Measurements from ENCODE around the gene ETHE1.

Gene ETHE1

GRCh38 chr19:43498233-43498842 is 28.7 kb downstream of the ETHE1 start:
- DNase-seq (ENCODE audit: low read depth, low spot score): no peak

GRCh38 chr19:43496960-43497359 is 30.0 kb downstream of the ETHE1 start:
- H3K27ac ChIP-seq: no peak overlapping the region
- no peak for DNase-seq (ENCODE audit: low read depth, low spot score)

More at GRCh38 chr19:43498233-43498842, 28.7 kb downstream of the ETHE1 start:
- H3K27ac ChIP-seq: no peak overlapping the region

DNA sequence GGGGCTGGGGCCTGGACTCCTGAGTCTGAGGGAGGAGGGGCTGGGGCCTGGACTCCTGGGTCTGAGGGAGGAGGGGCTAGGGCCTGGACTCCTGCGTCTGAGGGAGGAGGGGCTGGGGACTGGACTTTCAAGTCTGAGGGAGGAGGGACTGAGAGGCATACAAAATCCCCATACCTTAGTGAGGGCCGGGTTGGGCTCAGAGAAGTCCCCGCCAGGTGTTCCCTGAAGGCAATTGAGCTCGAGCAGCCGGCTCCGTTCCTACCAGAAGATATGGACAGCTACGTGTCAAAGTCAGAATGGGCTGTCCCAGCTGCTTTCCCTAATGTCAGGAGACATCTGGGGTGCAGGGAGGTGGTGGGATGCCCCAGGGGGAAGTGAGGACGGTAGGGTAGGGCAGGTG is 31.9 kb downstream of the ETHE1 start:
- DNase-seq (ENCODE audit: low read depth, low spot score): no peak
- H3K27ac ChIP-seq: no peak overlapping the region

DNA sequence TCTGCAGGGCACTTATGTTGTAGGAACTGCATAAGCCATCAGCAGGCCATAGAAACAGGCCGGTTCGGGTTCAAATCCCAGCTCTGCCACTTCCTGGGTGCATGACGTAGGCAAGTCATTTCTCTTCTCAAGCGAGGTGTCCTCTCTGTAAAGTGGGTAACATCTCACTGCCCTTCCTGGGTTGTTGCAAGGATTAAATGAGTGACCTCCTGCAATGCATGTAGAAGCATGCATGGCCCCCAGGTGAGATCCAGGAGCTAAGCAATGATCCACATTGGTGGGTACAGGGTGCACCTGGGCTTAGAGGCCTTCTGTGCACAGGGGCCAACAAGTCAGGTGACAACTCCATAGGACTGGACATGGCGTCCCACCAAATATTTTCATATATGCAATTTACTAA is 36.2 kb downstream of the ETHE1 start:
- H3K27ac ChIP-seq: no peak overlapping the region
- DNase-seq (ENCODE audit: low read depth, low spot score): no peak

DNA sequence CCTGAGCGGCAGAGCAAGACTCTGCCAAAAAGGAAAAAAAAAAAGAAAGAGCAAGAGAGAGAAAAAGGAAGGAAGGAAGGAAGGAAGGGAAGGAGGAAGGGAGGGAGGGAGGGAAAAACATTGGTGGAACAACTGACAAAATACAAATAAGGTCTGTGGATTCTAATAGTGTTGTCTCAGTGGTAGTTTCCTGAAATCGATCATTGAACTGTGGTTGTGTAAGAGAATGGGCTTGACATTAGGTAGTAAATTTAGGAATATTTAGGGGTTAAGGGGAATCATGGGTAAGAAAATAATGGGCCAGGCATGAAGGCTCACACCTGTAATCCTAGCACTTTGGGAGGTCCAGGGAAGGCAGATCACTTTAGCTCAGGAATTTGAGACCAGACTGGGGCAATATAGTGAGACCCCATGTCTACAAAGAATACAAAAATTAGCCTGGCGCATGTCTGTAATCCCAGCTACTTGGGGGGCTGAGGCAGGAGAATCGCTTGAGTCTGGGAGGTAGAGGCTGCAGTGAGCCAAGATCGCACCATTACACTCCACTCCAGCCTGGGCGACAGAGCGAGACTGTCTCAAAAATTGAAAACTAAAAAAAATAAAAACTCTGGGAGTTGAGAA is 36.9 kb downstream of the ETHE1 start:
- DNase-seq (ENCODE audit: low read depth, low spot score): no peak
- H3K27ac ChIP-seq: no peak overlapping the region

DNA sequence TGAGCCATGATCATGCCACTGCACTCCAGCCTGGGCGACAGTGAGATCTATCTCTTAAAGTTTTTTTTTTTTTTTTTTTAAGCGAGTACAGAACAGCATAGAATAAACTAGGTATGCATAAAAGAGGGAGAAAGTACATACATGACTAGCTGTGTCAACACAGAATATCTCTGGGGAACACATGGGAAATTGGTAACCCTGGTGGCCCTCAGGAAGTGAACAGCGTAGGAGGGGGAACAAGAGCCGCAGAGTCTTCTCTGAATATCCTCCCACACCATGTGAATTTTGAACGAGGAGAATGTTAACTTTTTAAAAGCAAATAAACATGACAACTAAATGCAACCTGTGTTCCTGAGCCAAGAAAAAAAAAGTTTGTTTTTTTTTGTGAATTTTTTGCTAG is 37.7 kb downstream of the ETHE1 start:
- no peak for DNase-seq (ENCODE audit: low read depth, low spot score)
- H3K27ac ChIP-seq: no peak overlapping the region

GRCh38 chr19:43488179-43488578 is 38.8 kb downstream of the ETHE1 start:
- no peak for DNase-seq (ENCODE audit: low read depth, low spot score)

GRCh38 chr19:43486412-43486811 is 40.6 kb downstream of the ETHE1 start:
- DNase-seq (ENCODE audit: low read depth, low spot score): no peak

More at GRCh38 chr19:43488179-43488578, 38.8 kb downstream of the ETHE1 start:
- no peak overlapping the region for H3K27ac ChIP-seq

DNA sequence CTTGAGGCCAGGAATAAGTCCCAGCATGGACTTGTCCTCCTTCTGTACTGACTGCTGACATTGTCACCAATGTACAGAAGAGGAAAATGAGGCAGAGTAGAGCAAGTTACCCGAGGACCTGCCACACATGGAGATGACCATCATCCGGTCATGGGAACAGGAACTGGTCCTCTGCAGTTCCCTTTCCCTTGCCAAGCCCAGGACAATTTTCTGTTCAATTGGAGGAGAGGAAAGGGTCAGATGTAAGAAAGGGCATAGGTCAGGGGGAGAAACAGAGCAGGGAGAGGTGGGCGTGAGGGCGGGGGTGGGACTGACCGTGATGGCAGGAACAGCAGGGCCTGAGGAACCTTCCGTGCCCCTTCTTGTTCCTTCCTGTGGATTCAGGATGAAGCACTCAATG is 41.0 kb downstream of the ETHE1 start:
- no peak overlapping the region for H3K27ac ChIP-seq
- DNase-seq (ENCODE audit: low read depth, low spot score): no peak

More at GRCh38 chr19:43486412-43486811, 40.6 kb downstream of the ETHE1 start:
- no peak overlapping the region for H3K27ac ChIP-seq

GRCh38 chr19:43483281-43483680 is 43.7 kb downstream of the ETHE1 start:
- DNase-seq (ENCODE audit: low read depth, low spot score): no peak
- no peak overlapping the region for H3K27ac ChIP-seq

DNA sequence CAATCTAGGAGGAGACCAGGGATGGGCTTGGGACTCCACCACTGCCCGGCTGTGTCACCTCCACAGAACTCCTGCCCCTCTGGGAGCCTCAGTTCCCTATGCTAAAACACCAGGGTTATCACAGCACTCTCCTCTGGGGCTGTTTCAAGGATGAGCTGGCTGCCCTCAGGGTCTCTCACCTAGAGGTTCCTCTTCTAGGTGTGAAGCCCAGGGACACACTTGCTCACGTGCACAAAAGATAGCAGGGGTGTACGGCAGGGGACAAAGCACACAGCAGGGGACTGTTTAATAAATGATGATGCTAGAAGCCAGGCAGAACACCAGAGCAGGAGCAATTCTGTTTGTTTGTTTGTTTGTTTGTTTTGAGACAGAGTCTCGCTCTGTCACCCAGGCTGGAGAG is 44.8 kb downstream of the ETHE1 start:
- DNase-seq (ENCODE audit: low read depth, low spot score): no peak
- no peak overlapping the region for H3K27ac ChIP-seq

GRCh38 chr19:43481701-43482100 is 45.3 kb downstream of the ETHE1 start:
- no peak for DNase-seq (ENCODE audit: low read depth, low spot score)
- H3K27ac ChIP-seq: no peak overlapping the region

GRCh38 chr19:43480574-43480973 is 46.4 kb downstream of the ETHE1 start:
- DNase-seq (ENCODE audit: low read depth, low spot score): no peak
- no peak overlapping the region for H3K27ac ChIP-seq

DNA sequence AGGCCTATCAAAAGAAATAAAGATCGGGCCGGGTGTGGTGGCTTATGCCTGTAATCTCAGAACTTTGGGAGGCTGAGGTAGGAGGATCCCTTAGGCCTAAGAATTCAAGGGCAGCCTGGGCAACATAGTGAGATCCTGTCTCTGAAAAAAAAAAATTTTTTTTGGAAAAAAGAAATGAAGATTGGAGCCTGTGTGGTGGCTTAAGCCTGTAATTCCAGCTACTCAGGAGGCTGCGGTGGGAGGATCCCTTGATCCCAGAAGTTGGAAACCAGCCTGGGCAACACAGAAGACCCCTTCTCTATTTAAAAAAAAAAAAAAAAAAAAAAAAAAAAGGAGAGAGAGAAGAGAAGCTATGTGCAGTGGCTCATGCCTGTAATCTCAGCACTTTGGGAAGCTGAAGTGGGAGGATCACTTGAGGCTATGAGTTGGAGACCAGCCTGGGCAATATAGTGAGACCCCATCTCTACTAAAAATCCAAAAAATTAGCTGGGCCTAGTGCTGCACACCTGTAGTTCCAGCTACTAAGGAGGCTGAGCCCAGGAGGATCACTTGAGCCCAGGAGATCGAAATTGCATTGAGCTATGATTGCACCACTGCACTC is 46.9 kb downstream of the ETHE1 start:
- DNase-seq (ENCODE audit: low read depth, low spot score): no peak
- H3K27ac ChIP-seq: no peak overlapping the region

DNA sequence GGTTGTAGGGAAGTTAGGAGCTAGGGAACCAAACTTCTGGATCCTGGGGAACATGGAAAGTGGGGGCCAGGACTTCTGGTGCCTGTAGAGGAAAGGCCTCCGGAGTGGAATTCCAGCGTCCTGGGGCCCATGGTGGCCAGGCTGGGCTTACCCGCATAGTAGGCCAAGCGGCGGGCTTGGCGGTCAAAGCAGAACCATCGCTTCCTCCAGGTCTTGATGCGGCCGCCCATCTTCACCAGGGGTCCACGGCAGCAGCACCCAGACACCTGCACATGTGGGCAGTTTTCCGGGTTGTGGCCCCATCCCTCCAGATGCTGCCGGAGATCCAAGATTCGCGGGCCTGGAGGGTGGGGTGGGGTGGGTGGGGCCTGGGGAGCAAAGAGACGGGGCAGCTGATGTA is 47.8 kb downstream of the ETHE1 start:
- no peak overlapping the region for H3K27ac ChIP-seq
- no peak for DNase-seq (ENCODE audit: low read depth, low spot score)

DNA sequence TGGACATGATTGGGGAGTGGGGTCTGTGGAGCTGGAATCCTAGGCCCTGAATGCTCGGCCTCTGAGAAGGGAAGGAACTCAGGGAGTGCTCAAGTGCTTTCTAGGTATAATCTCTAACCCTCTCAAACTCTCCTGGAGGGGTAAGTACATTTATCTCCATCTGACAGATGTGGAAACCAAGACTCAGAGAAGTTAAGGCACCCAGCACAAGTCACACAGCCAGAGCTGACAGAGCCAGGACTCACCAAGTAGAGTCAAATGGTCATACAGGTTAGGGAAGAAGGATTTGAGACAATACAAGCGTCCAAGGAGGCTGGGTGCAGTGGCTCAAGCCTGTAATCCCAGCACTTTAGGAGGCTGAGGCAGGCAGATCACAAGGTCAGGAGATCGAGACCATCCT is 48.7 kb downstream of the ETHE1 start:
- H3K27ac ChIP-seq: no peak overlapping the region
- no peak for DNase-seq (ENCODE audit: low read depth, low spot score)

DNA sequence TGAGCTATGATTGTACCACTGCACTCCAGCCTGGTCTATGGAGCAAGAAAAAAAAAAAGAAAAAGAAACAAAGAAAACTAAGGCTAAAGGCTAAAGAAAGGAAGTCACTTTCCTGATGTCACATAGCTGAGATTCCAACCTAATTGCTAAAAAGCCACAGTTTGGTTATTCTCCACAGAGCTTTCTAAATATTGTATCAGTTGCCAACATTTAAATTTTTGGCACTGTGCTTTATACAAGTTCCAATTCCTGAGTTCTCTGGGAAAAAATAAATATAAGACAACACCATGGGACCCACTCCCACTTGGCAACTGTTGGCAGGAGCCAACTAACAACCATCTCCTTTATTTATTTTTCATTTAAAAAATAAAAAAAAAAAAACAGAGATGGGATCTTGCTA is 50.4 kb downstream of the ETHE1 start:
- H3K27ac ChIP-seq: no peak overlapping the region
- no peak for DNase-seq (ENCODE audit: low read depth, low spot score)

GRCh38 chr19:43474986-43475705 is 51.9 kb downstream of the ETHE1 start:
- H3K27ac ChIP-seq: peak overlapping the region; percentile 32
- no peak for DNase-seq (ENCODE audit: low read depth, low spot score)

GRCh38 chr19:43474487-43474886 is 52.5 kb downstream of the ETHE1 start:
- peak overlapping the region; percentile 32 for H3K27ac ChIP-seq
- DNase-seq (ENCODE audit: low read depth, low spot score): no peak

- DNase-seq (ENCODE audit: low read depth, low spot score): peak; percentile 70
- peak overlapping the region; percentile 82 for H3K27ac ChIP-seq
Observed at GRCh38 chr19:43471091-43471490, 55.9 kb downstream of the ETHE1 start.

DNA sequence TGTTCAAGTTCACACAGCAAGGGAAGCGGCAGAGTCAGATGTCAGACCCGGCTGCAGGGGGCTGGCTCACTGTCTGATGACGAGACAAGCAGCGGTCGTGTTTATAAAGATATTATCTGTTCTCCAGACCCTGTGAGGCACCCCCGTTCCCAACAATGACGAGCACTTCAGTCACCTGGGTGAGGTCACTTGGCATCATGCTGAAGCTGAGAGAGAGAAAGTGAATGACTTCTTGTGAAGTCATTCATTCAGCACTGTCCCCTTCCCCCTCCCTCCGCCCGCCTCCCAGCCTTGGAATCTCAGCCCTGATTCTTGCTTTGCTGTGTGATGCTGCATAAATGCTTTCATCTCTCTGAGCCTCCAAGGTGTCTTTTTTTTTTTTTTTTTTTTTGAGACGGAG is 56.7 kb downstream of the ETHE1 start:
- peak overlapping the region; percentile 82 for H3K27ac ChIP-seq
- peak; percentile 57 for DNase-seq (ENCODE audit: low read depth, low spot score)
